Stimulated activated CD8-positive, alpha-beta memory T cell treated with anti-CD3 and anti-CD28 coated beads, Interleukin-7, amount 100 ng/mL, for 1 hour (primary cell): Measurements from ENCODE around the gene PIMREG.

ENCODE experiments used
- DNase-seq, 2 donors: peaks; one replicate each; pipeline ENCODE4 v3.0.0-alpha.2; 2020; ENCODE audit warnings: low read depth in 2 of 2

PIMREG gene

DNA sequence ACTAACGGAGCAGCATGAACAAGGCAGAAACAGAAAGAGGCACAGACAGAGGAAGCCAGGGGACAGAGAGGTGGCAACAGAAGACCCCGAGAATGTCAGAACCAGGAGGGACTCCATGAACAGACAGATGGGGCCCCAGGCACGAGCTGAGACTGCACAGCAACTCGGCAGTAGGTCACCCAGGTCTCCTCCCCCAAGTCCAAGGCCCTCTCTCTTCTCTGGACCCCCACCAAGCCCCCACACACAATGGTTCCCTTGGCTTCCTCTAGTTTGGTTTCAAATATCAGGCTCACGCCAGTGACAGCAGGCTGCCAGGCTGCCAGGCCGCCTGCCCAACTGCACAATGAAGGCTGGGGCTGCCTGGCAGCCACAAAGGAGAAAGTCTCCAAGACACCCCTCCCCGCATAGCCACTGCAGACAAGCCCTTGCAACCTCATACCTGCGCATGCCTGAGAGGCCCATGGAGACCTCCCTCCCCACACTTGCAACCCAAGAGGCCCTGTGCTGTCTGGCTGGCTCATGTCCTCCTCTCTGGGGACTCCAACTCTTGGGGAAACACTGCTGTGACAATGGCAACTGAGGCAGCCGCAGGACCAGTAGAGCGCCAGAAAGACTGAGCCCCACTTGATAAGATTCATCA is 54.8 kb downstream of the PIMREG start:
- no peak for DNase-seq
